Stimulated activated naive B cell treated with anti-CD40 and anti-IgM and Interleukin-4, amounts not matched to agents 10 μg/mL and 1 μg/mL and 100 μg/mL, for 72 hours (primary cell): Measurements from ENCODE around the gene LSM4.
A peak's percentile ranks its signal among the peaks of the same experiment; 100 is the strongest.

Experiments used
- ATAC-seq, 2 donors: fragments of 150-1000 bp; cut with Tn5 transposase; replicated peaks; 2 replicates each; pipeline ENCODE4 v1.10.0; 2021; ENCODE audit warnings: moderate library complexity in 1 of 2
- DNase-seq: peaks from one replicate; pipeline ENCODE4 v3.0.0; 2021
- H3K27ac Mint-ChIP-seq: one replicate; pipeline ENCODE4 v1.8.0; 2022; ENCODE audit warnings: mild to moderate bottlenecking, mixed read lengths
- H3K27me3 Mint-ChIP-seq, 2 donors: one replicate each; pipeline ENCODE4 v1.8.0; 2022; ENCODE audit warnings: mixed read lengths in 2 of 2
- H3K36me3 Mint-ChIP-seq, 2 donors: one replicate each; pipeline ENCODE4 v1.8.0; 2022; ENCODE audit warnings: mixed read lengths in 2 of 2, mild to moderate bottlenecking in 1 of 2
- H3K4me1 Mint-ChIP-seq, 2 donors: one replicate each; pipeline ENCODE4 v1.8.0; 2022; ENCODE audit warnings: mixed read lengths in 2 of 2, mild to moderate bottlenecking in 1 of 2
- H3K4me3 Mint-ChIP-seq, 2 donors: one replicate each; pipeline ENCODE4 v1.8.0; 2022; ENCODE audit warnings: mild to moderate bottlenecking in 2 of 2, mixed read lengths in 2 of 2, moderate library complexity in 1 of 2
- H3K9me3 Mint-ChIP-seq, 2 donors: one replicate each; pipeline ENCODE4 v1.8.0; 2022; ENCODE audit warnings: mixed read lengths in 2 of 2, mild to moderate bottlenecking in 1 of 2

Gene LSM4

DNA sequence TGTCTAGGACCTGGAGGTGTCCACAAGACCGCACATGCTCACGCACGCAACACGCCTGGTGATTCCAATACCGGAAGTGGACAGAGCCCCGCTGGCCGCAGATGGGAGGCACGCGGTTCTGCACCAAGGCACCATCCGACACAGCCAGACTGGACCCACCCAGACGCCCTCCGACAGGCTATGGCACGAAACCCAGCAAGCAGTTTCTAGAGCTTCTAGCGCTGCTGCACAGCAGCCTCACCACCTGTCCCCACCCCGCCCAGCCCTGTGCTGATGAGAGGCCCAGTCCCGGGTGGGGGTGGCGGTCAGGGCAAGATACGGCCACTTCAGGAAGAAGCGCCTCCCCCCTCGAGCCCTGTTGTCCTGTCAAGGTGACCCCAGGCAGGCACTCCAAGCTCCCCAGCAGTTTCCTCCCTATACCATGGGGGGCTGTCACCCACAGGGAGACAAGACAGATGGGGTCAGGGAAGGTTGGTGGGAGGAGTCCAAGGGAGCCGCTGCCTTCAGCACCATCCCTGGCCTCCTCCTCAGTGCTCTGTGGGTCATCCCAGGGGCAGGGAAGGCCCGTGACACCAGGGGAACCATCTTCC lies 11.3 kb downstream of the LSM4 start:
- no peaks in the 10 kb centered on the region for H3K27me3 Mint-ChIP-seq
- H3K9me3 Mint-ChIP-seq, result peaks cover 2 to 5% of the 10 kb centered on the region in 2 donors
- DNase-seq (no peak), ATAC-seq (no peak)
- H3K4me3 Mint-ChIP-seq, result no peak overlapping the region
- peaks cover 48 to 59% of the 10 kb centered on the region in 2 donors for H3K36me3 Mint-ChIP-seq
- peak overlapping the region; percentile 3 for H3K27ac Mint-ChIP-seq
- peaks cover 25 to 38% of the 10 kb centered on the region in 2 donors for H3K4me1 Mint-ChIP-seq

DNA sequence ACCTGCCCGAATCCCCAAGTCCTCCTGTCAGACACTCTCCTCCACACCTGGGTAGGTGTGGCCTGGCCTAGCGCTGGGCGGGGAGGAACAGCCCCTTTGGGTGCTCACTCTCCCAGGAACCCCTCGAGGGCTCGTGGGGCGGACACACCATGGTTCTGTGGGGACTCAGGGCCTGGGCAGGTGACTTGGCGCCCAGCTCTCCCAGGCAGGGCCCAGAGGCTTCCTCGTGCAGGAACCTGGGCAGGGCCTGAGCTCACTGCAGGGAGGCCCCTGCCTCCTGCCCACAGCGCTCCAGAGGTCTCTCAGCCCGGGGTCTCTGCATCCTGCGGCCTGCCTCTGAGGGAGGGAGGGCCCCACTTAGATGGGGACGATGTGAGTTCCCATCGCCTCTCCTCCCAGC lies 11.9 kb downstream of the LSM4 start:
- Mint-ChIP-seq H3K4me1 (peaks cover 27 to 38% of the 10 kb centered on the region in 2 donors), H3K36me3 (peaks cover 53 to 62% of the 10 kb centered on the region in 2 donors), H3K27me3 (no peaks in the 10 kb centered on the region), H3K4me3 (no peak overlapping the region), H3K27ac (no peak overlapping the region), H3K9me3 (peaks cover 2 to 5% of the 10 kb centered on the region in 2 donors)
- no peak for ATAC-seq
- no peak for DNase-seq

DNA sequence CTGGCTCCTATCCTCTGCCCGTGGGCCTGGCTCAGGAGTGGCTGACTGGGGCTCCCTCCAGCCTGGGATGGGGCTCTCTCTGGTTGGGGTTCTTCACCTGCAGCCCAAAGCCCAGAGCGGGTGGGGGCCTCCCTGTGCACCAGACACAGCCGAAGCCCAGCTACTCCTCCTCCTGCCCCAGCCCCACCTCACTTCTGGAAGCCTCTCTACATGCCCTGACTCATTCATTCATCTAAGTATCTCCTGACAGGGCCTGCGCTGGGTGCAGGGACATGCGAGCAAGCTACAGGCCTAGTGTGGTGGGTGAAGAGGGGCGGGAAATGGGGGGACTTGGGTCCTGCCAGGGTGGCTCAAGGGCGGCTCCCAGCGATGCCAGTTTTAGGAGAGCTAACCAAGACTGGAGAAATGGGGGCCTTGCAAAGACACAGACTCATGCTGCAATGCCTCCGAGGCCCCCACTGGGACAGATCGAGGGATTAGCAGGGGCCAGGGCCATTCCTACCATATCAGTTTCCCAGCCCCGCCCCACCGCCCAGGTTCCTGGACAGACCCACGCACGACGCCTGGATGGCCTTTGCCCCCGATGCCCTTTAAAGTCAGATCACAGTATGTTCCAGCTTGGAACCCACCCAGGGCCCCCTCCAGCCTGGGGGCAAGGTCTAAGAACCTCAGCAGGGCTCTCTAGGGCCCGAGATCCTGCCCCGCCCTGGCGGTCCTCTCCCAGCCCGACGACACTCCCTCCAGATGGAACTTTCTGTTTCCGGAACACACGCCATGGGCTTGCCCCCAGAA lies 12.6 kb downstream of the LSM4 start:
- Mint-ChIP-seq H3K27me3 (no peaks in the 10 kb centered on the region), H3K27ac (peak overlapping the region; percentile 62), H3K9me3 (peaks cover 2 to 5% of the 10 kb centered on the region in 2 donors), H3K4me3 (no peak overlapping the region), H3K36me3 (peaks cover 55 to 58% of the 10 kb centered on the region in 2 donors), H3K4me1 (peaks cover 25 to 39% of the 10 kb centered on the region in 2 donors)
- DNase-seq (no peak), ATAC-seq (no peak)

DNA sequence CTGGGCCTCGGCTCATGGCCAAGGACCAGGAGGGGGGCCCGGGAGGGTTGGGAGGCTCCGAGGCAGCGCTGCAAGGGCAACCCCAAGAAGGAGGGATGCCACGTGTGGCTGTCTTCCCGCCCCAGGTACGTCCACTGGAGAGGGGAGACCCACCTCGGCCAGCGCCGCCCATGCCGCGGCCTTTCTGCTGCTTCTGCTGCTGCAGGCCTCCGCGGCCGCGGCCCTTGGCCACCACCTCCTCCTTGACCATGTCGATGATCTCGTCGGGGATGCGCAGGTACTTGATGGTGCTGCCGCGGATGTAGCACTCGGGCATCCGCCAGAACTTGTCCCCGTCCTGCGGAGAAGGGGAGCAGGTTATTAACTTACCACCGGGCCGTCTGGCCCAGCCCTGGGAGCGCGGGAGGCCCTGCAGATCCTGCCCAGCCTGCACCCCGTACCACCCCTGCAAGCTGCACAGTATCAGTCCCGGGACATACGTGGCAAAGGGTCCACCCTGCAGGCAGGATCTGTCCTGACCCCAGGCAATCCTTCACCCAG lies 13.3 kb downstream of the LSM4 start:
- ATAC-seq (no peak), DNase-seq (no peak)
- Mint-ChIP-seq H3K9me3 (peaks cover 2 to 5% of the 10 kb centered on the region in 2 donors), H3K4me1 (peaks cover 31 to 46% of the 10 kb centered on the region in 2 donors), H3K27me3 (no peaks in the 10 kb centered on the region), H3K36me3 (peaks cover 50 to 57% of the 10 kb centered on the region in 2 donors), H3K27ac (no peak overlapping the region), H3K4me3 (no peak overlapping the region)

DNA sequence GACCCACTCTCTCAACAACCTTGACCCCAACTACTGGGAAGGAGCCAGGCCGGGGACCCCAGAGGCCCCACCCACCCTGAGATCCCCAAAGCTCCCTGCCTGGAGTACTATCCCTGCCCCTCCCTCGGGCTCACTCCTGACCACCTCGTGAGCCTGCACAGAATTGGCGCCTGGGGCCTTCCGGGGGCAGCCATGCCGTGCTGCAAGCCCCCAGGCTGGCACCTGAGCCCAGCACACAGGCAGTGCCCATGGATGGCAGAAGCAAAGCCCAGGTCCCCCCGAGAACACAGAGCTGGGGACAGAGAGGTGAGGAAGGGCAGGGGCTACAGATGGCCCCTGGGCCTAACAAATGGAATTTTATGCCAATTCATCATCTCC lies 13.9 kb downstream of the LSM4 start:
- no peak for ATAC-seq
- Mint-ChIP-seq H3K27me3 (no peaks in the 10 kb centered on the region), H3K27ac (no peak overlapping the region), H3K4me3 (peak overlapping the region in 1 of 2 donors; percentile 56), H3K4me1 (peaks cover 37 to 53% of the 10 kb centered on the region in 2 donors), H3K9me3 (peaks cover 2 to 5% of the 10 kb centered on the region in 2 donors), H3K36me3 (peaks cover 46 to 51% of the 10 kb centered on the region in 2 donors)
- DNase-seq, result no peak

DNA sequence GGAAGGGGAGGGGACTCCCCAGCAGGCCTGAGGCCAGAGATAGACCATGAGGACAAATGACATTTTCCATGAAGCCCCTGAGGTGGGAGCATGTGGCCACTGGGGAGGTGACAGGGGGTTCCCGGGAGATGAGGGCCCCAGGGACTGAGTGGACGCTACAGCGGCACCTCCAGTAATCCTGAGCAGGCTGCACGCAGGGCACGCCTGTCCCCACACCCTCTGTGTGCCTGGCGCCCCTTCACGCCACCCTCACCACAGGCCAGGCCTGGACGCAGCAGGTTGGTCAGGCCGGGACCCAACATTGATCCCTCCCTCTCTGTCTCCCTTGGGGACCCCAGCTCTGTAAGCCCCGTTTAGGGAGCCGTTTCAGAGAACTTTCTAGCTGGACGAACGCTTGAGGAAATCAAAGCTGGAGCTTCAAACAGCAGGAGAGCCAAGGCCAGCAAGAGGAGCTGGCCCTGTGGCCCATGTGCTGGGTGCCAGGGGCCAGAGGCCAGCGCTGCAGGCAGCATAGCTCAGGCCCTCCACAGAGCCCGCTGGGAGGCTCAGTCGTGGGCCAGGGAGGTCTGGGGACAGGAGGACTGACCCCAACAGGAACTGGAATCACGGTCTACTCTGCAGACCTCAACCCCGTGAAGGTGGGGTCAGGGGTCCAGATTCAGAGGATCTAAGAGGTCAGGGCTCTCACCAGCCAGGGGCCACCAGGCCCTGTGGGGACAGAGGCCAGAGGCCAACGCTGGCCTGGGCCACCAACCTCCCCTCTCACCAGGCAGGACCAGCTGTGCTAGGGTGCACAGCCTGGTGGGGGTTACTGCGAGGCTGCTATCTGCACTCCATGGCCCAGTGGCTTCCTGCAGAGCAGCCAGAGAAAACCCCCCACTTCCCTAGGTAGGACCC lies 14.6 kb downstream of the LSM4 start:
- no peaks in the 10 kb centered on the region for H3K27me3 Mint-ChIP-seq
- peak overlapping the region; percentile 37 for H3K27ac Mint-ChIP-seq
- DNase-seq (no peak), ATAC-seq (no peak)
- H3K36me3 Mint-ChIP-seq, result peaks cover 48 to 55% of the 10 kb centered on the region in 2 donors
- peak overlapping the region in 1 of 2 donors; percentile 56 for H3K4me3 Mint-ChIP-seq
- H3K9me3 Mint-ChIP-seq, result peaks cover 2 to 5% of the 10 kb centered on the region in 2 donors
- peaks cover 42 to 59% of the 10 kb centered on the region in 2 donors for H3K4me1 Mint-ChIP-seq

DNA sequence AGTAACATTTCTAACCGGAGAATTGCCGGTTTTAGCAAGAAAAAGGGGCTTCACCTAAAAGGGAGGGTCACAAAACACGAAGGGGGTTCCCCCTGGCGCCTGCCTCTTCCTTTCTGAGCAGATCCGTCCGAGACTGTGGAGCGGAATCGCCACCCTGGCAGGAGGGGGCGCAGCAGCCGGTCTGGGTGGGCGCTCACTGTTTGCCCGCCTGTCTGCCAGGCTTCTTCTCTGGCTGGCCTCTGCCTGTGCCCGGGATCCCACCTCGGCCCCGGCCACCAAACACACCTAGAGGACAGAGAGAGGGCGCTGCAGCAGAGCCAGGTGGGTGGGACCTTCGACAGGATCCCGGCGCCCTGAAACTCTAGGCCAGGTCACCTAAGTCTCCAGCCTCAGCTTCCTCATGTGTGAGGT lies 15.6 kb downstream of the LSM4 start:
- peaks cover 41 to 48% of the 10 kb centered on the region in 2 donors for H3K36me3 Mint-ChIP-seq
- peaks cover 2 to 5% of the 10 kb centered on the region in 2 donors for H3K9me3 Mint-ChIP-seq
- no peaks in the 10 kb centered on the region for H3K27me3 Mint-ChIP-seq
- no peak for ATAC-seq
- peak overlapping the region; percentile 99 for H3K27ac Mint-ChIP-seq
- H3K4me3 Mint-ChIP-seq, result peak overlapping the region; percentile 67 to 73
- peaks cover 41 to 61% of the 10 kb centered on the region in 2 donors for H3K4me1 Mint-ChIP-seq
- DNase-seq, result no peak

DNA sequence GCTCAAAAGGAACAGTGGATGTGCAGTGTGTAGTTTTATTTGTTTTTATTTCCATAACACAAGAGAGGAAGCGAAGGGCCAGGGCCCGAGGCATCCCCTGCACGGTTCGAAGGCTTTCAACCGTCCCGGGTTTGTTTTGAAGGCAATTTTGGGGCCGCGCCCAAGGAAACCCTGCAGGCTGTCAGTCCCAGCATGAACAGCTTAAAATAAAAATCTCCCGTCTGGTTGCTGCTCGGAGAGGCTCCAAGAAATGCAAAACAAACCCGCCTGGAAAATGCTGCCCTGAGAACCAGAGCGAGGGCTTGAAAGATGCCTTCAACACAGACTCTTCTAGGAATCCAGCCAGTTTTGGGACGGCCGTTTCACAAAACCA lies 16.0 kb downstream of the LSM4 start:
- Mint-ChIP-seq H3K36me3 (peaks cover 41 to 47% of the 10 kb centered on the region in 2 donors), H3K27me3 (no peaks in the 10 kb centered on the region), H3K27ac (peak overlapping the region; percentile 99), H3K4me3 (peak overlapping the region; percentile 67 to 73), H3K4me1 (peaks cover 41 to 62% of the 10 kb centered on the region in 2 donors), H3K9me3 (peaks cover 2 to 5% of the 10 kb centered on the region in 2 donors)
- DNase-seq (no peak), ATAC-seq (no peak)

DNA sequence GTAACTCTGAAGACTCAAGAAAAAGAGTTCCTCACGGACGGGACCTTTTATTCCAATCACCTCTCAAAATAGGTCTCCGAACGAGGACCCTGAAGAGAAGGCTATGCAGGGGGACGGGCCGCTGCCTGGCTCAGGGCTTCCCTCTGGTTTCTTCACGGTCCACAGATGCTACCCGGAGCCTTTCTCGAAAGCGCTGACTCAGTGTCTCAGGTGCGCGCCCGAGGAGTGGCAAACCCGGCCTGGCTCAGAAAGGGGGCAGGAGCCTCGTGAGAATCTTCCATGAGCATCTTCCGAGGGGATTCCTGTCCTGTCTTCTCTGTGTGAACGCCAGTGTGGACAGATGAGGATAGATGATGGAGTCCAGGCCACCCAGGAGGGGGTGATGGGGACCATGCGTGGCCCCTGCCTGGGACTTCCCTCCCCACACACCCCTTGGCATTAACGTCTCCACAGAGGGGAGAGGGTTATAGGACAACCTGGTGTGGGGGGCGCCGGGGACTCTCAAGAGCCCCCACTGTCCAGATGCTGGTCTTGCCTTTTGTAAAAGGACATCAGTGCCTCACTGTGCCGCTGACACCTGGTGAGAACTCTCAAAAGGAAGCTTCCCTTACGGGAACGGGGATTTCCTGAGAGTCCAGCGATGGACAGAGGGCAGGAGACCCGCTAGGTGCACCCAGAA lies 16.5 kb downstream of the LSM4 start:
- Mint-ChIP-seq H3K27ac (peak overlapping the region; percentile 99), H3K4me3 (peak overlapping the region; percentile 39 to 67), H3K9me3 (peaks cover 2 to 5% of the 10 kb centered on the region in 2 donors), H3K36me3 (peaks cover 40 to 43% of the 10 kb centered on the region in 2 donors), H3K4me1 (peaks cover 44 to 68% of the 10 kb centered on the region in 2 donors), H3K27me3 (no peaks in the 10 kb centered on the region)
- no peak for ATAC-seq
- no peak for DNase-seq

DNA sequence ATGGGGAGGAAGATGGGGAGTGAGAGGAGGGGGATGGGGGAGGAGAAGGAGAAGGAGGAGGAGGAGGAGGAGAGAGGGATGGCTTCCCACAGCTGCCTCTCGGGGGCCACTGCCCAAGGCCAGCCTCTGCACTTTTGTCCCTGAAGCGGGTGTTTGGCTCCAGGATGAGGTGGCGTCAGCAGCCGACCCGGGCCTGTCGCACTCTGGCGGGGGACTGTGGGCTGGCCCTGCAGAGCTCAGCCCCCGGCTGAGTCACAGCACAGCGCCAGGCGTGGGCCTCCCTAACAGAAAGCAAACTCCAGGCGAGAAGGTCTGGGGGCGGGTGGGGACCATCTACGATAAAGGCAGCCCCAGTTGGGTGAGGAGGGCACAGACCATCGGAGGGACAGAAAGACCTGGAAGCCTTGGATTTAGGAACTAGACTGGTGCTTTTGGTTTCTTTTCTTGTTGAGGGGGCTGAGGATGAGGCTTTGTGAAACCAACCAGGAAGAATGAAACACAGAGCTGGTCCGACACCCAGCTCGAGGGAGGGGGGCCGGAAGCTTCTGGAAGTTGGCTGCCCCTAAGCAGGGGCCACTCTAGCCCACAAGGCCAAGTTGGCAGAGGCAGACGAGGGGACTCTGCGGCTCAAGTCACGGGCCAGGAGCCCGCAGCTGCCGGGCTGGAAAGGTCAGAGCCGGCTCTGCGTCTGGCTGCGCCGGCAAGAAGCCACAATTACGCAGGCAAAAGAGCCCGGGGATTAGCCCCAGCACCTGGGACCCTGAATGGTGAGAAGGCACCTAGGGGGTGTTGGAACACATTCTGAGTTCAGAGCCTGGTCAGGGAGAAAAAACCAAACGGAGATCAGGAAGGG lies 18.2 kb downstream of the LSM4 start:
- peaks cover 30 to 31% of the 10 kb centered on the region in 2 donors for H3K36me3 Mint-ChIP-seq
- peaks cover 2 to 5% of the 10 kb centered on the region in 2 donors for H3K9me3 Mint-ChIP-seq
- DNase-seq, result peak; percentile 90
- peaks cover 44 to 69% of the 10 kb centered on the region in 2 donors for H3K4me1 Mint-ChIP-seq
- H3K27ac Mint-ChIP-seq, result peak overlapping the region; percentile 99
- ATAC-seq, result peak; percentile 79 to 80
- no peaks in the 10 kb centered on the region for H3K27me3 Mint-ChIP-seq
- peak overlapping the region; percentile 80 to 81 for H3K4me3 Mint-ChIP-seq

DNA sequence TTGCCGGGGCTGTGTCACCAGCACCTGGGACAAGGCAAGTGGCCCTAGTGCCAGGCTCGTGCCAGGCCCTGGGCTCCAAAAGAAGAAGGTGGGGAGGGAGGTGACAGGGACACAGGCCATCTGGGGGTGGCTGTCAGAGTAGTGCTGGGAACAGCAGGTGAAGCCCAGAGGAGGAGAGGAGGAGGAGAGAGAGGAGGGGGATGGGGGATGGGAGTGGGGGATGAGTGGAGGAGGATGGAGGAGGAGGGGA lies 18.7 kb downstream of the LSM4 start:
- Mint-ChIP-seq H3K36me3 (peaks cover 29 to 30% of the 10 kb centered on the region in 2 donors), H3K4me1 (peaks cover 44 to 73% of the 10 kb centered on the region in 2 donors), H3K27ac (peak overlapping the region; percentile 99), H3K27me3 (no peaks in the 10 kb centered on the region), H3K4me3 (peak overlapping the region; percentile 80 to 81), H3K9me3 (peaks cover 2 to 5% of the 10 kb centered on the region in 2 donors)
- DNase-seq (no peak), ATAC-seq (peak in 1 of 2 donors; percentile 5)

DNA sequence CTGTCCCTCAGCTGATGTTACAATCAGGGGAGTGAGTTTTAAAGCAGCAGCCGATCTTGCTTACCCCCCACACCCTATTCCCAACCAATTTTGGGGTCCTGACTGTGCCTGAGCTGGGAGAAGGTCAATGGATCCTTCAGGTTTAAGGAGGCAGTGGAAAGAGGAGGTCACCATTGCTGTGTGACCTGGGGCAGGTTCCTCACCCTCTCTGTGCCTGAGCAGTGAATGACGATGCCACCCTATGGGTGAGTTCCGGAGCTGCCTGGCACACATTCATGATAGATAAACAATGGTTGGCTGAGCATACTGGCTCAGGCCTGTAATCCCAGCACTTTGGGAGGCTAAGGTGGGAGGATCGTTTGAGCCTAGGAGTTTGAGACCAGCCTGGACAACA lies 21.2 kb downstream of the LSM4 start:
- peaks cover 18 to 19% of the 10 kb centered on the region in 2 donors for H3K36me3 Mint-ChIP-seq
- ATAC-seq, result no peak
- peak overlapping the region; percentile 77 for H3K27ac Mint-ChIP-seq
- H3K4me1 Mint-ChIP-seq, result peaks cover 34 to 68% of the 10 kb centered on the region in 2 donors
- H3K27me3 Mint-ChIP-seq, result no peaks in the 10 kb centered on the region
- H3K9me3 Mint-ChIP-seq, result no peaks in the 10 kb centered on the region
- H3K4me3 Mint-ChIP-seq, result no peak overlapping the region
- DNase-seq, result no peak
